Thyroid gland (tissue), 4 donors: ENCODE data around the gene C1orf52.

Source experiments
- CTCF ChIP-seq, 6 experiments: fragments of 200-600 bp in 3 of 6; fragments of 450-650 bp in 3 of 6; sonication (generic) in 3 of 6; IDR thresholded peaks; one replicate each; pipeline ENCODE4 v1.5.1; 2016 to 2019; ENCODE audit warnings: antibody characterized with exemption in 6 of 6, mild to moderate bottlenecking in 2 of 6, inconsistent platforms in 1 of 6, moderate library complexity in 1 of 6
- POLR2A ChIP-seq, 2 donors: fragments of 450-650 bp; IDR thresholded peaks; one replicate each; pipeline ENCODE4 v1.6.1; 2017; ENCODE audit warnings: antibody characterized with exemption in 2 of 2, mild to moderate bottlenecking in 2 of 2, moderate library complexity in 1 of 2

GRCh38 chr1:85308833-85309350, 49.4 kb upstream of the C1orf52 start:
- no peak for TF ChIP-seq CTCF (IDR thresholded peaks at IDR 0.05)
- TF ChIP-seq POLR2A (IDR thresholded peaks at IDR 0.05), result no peak
